H1 (cell line): ENCODE data around the gene TBX3. TPM values are rescaled to one million over a fixed set of nuclear protein-coding genes. Genes with fewer than 3 reads are reported as not detected.

ENCODE experiments used
- CTCF ChIA-PET: fragments of 300-600 bp; sonication (Branson Sonifier 250); formaldehyde crosslinking; loops from one replicate; lab custom pipeline; 2021; ENCODE audit not compliant: partially characterized antibody; lab: Charles Lee
- POLR2A ChIA-PET: fragments of 300-600 bp; sonication (Branson Sonifier 250); formaldehyde crosslinking; loops from one replicate; lab custom pipeline; 2021; ENCODE audit warnings: inconsistent platforms; ENCODE audit not compliant: partially characterized antibody; lab: Charles Lee
- DNase-seq, 2 experiments: peaks; one replicate each; pipeline versions ENCODE4 v3.0.0 to v3.0.0-alpha.2; 2010 to 2022; ENCODE audit warnings: low spot score in 2 of 2, low read depth in 1 of 2, mixed read lengths in 1 of 2
- FAIRE-seq: peaks from 2 replicates; lab custom pipeline; 2011; peaks lifted over from hg19 to GRCh38; lab: Jason Lieb, UNC
- H2AFZ ChIP-seq: 2 replicates; pipeline ENCODE4 v1.8.1; 2012; ENCODE audit warnings: low read length, inconsistent platforms
- H2AK5ac ChIP-seq: 2 replicates; pipeline ENCODE4 v1.6.1; 2013; ENCODE audit warnings: low read depth, low read length
- H2BK120ac ChIP-seq: replicated peaks from 2 replicates; pipeline ENCODE3; 2013; ENCODE audit warnings: low read depth, low read length, inconsistent platforms
- H2BK12ac ChIP-seq: 2 replicates; pipeline ENCODE4 v1.6.1; 2013; ENCODE audit warnings: low read depth, low read length
- H2BK15ac ChIP-seq: 2 replicates; pipeline ENCODE4 v1.6.1; 2013; ENCODE audit warnings: low read length
- H2BK20ac ChIP-seq: 2 replicates; pipeline ENCODE4 v1.6.1; 2013; ENCODE audit warnings: low read length
- H2BK5ac ChIP-seq: 2 replicates; pipeline ENCODE4 v1.6.1; 2013; ENCODE audit warnings: low read depth, low read length
- H3K14ac ChIP-seq: 2 replicates; pipeline ENCODE4 v1.6.1; 2013; ENCODE audit warnings: inconsistent platforms; ENCODE audit not compliant: insufficient read length
- H3K18ac ChIP-seq: 2 replicates; pipeline ENCODE4 v1.6.1; 2013; ENCODE audit warnings: low read length; ENCODE audit errors: extremely low read depth
- H3K23ac ChIP-seq: 2 replicates; pipeline ENCODE4 v1.6.1; 2013; ENCODE audit warnings: inconsistent platforms; ENCODE audit not compliant: insufficient read length
- H3K23me2 ChIP-seq: 2 replicates; pipeline ENCODE4 v1.6.1; 2013; ENCODE audit warnings: low read depth, low read length
- H3K27ac ChIP-seq: 2 replicates; pipeline ENCODE4 v1.6.1; 2011; ENCODE audit warnings: low read depth, low read length, inconsistent platforms
- H3K27me3 ChIP-seq, 4 experiments: replicated peaks in 1 of 4; 1 replicate in 1 of 4; 2 replicates in 3 of 4; pipeline versions ENCODE4 v1.6.1 to v1.8.1; 2011 to 2013; ENCODE audit warnings: low read length in 3 of 4, mild to moderate bottlenecking in 3 of 4, inconsistent platforms in 2 of 4, mixed read lengths in 2 of 4, moderate library complexity in 1 of 4; ENCODE audit not compliant: control insufficient read depth in 3 of 4, insufficient read depth in 3 of 4; ENCODE audit errors: extremely low read depth in 1 of 4
- H3K36me3 ChIP-seq, 4 experiments: 2 replicates each; pipeline versions ENCODE4 v1.6.1 to v1.8.1; 2011 to 2013; ENCODE audit warnings: mild to moderate bottlenecking in 4 of 4, low read length in 3 of 4, moderate library complexity in 2 of 4, control low read depth in 1 of 4, inconsistent platforms in 1 of 4; ENCODE audit not compliant: insufficient read depth in 4 of 4, control insufficient read depth in 2 of 4
- H3K4ac ChIP-seq: replicated peaks from 2 replicates; pipeline ENCODE3; 2013; ENCODE audit warnings: low read length, low read depth, mixed read lengths, inconsistent platforms; ENCODE audit not compliant: insufficient read length
- H3K4me1 ChIP-seq, 4 experiments: replicated peaks in 1 of 4; 1 replicate in 1 of 4; 2 replicates in 3 of 4; pipeline versions ENCODE4 v1.6.1 to v1.8.1; 2011 to 2013; ENCODE audit warnings: low read length in 3 of 4, inconsistent platforms in 2 of 4, mixed read lengths in 1 of 4; ENCODE audit not compliant: insufficient read depth in 4 of 4, control insufficient read depth in 3 of 4
- H3K4me2 ChIP-seq, 2 experiments: 2 replicates each; pipeline versions ENCODE4 v1.6.1 to v1.8.1; 2011 to 2013; ENCODE audit warnings: low read depth in 2 of 2, low read length in 2 of 2, control low read depth in 1 of 2, inconsistent platforms in 1 of 2, mild to moderate bottlenecking in 1 of 2; ENCODE audit not compliant: insufficient read depth in 1 of 2
- H3K4me3 ChIP-seq, 4 experiments: fragments of 200-600, 300-600 bp in 1 of 4; sonication (generic), shearing (Covaris generic), sonication (Bioruptor Twin) in 1 of 4; 2 replicates each; pipeline versions ENCODE4 v1.5.1 to v1.8.1; 2011 to 2016; ENCODE audit warnings: low read length in 4 of 4, low read depth in 3 of 4, control low read depth in 2 of 4, inconsistent platforms in 2 of 4, mild to moderate bottlenecking in 2 of 4, mixed read lengths in 1 of 4, moderate library complexity in 1 of 4; ENCODE audit not compliant: insufficient read depth in 2 of 4; ENCODE audit errors: extremely low read depth in 1 of 4
- H3K56ac ChIP-seq: replicated peaks from 2 replicates; pipeline ENCODE3; 2013; ENCODE audit warnings: low read depth, mild to moderate bottlenecking, mixed read lengths, low read length, inconsistent platforms; ENCODE audit not compliant: insufficient read length
- H3K79me1 ChIP-seq: 2 replicates; pipeline ENCODE4 v1.6.1; 2013; ENCODE audit warnings: low read depth, low read length, control low read depth
- H3K79me2 ChIP-seq, 2 experiments: 2 replicates each; pipeline versions ENCODE4 v1.6.1 to v1.8.1; 2012 to 2013; ENCODE audit warnings: low read length in 2 of 2, mild to moderate bottlenecking in 2 of 2, inconsistent platforms in 1 of 2; ENCODE audit not compliant: insufficient read depth in 2 of 2, control insufficient read depth in 1 of 2
- H3K9ac ChIP-seq, 4 experiments: replicated peaks in 1 of 4; 1 replicate in 1 of 4; 2 replicates in 3 of 4; pipeline versions ENCODE4 v1.6.1 to v1.8.1; 2011 to 2013; ENCODE audit warnings: low read depth in 3 of 4, low read length in 3 of 4, control low read depth in 2 of 4, mild to moderate bottlenecking in 2 of 4, moderate library complexity in 2 of 4, inconsistent platforms in 1 of 4; ENCODE audit errors: extremely low read depth in 1 of 4
- H3K9me3 ChIP-seq, 2 experiments: 2 replicates each; pipeline versions ENCODE4 v1.6.1 to v1.8.1; 2012 to 2013; ENCODE audit warnings: mild to moderate bottlenecking in 2 of 2, moderate library complexity in 2 of 2, control low read depth in 1 of 2, inconsistent platforms in 1 of 2, low read depth in 1 of 2, low read length in 1 of 2, mixed read lengths in 1 of 2; ENCODE audit not compliant: insufficient read depth in 2 of 2
- H4K20me1 ChIP-seq, 2 experiments: replicated peaks in 1 of 2; 2 replicates each; pipeline versions ENCODE3 to v1.8.1; 2011 to 2013; ENCODE audit warnings: inconsistent platforms in 2 of 2, low read length in 2 of 2, mild to moderate bottlenecking in 1 of 2; ENCODE audit not compliant: insufficient read depth in 2 of 2, control insufficient read depth in 1 of 2
- H4K5ac ChIP-seq: 2 replicates; pipeline ENCODE4 v1.6.1; 2013; ENCODE audit warnings: low read length, low read depth, mixed read lengths, inconsistent platforms; ENCODE audit not compliant: insufficient read length
- H4K8ac ChIP-seq: 2 replicates; pipeline ENCODE4 v1.8.0; 2013; ENCODE audit warnings: mild to moderate bottlenecking, moderate library complexity, low read length, inconsistent platforms; ENCODE audit not compliant: insufficient read depth; ENCODE audit errors: extremely low read depth
- H4K91ac ChIP-seq: replicated peaks from 2 replicates; pipeline ENCODE3; 2013; ENCODE audit warnings: low read length, mixed read lengths, inconsistent platforms; ENCODE audit not compliant: insufficient read length
- BACH1 ChIP-seq: IDR thresholded peaks from 2 replicates; pipeline ENCODE4 v1.6.1; 2012; ENCODE audit warnings: low read length, improper control_type of control experiment
- KDM1A ChIP-seq: fragments of 200-600, 300-600 bp; sonication (generic); IDR thresholded peaks from 2 replicates; pipeline ENCODE4 v1.7.1; 2016; ENCODE audit warnings: mild to moderate bottlenecking, low read length, borderline replicate concordance
- WGBS, 2 experiments: shearing (Covaris generic) in 1 of 2; methylation state at CpG; one replicate each; pipeline versions ENCODE4 v1.1.6 to v1.1.7; 2013 to 2015; ENCODE audit warnings: low lambda C conversion rate in 2 of 2, mixed read lengths in 2 of 2, inconsistent platforms in 1 of 2, low coverage in 1 of 2, missing lambda C conversion rate in 1 of 2; ENCODE audit not compliant: insufficient replicate concordance in 2 of 2, insufficient coverage in 1 of 2, insufficient read length in 1 of 2; ENCODE audit errors: extremely low coverage in 1 of 2, missing lambda C conversion rate in 1 of 2; 5-methylcytosine and 5-hydroxymethylcytosine counted together
- polyA plus RNA-seq, 7 experiments: library from polyadenylated mRNA; depleted of rRNA in 3 of 7; stranded (reverse) in 5 of 7; unstranded in 2 of 7; fragments of >200 nt in 5 of 7; fragments of 200-250 nt in 2 of 7; gene quantifications; 1 replicate in 5 of 7; 2 replicates in 1 of 7; 4 replicates in 1 of 7; pipeline versions ENCODE4 v1.2.1 to v1.2.3, GENCODE V29; 2011 to 2013; ENCODE audit warnings: missing spikeins in 2 of 7, mixed read lengths in 2 of 7
- total RNA-seq: library from RNA; stranded (reverse); fragmentation: NEBNext Ultra II Directional; extraction: Animal tissue kit (Norgen Biotek cat#: 25700); gene quantifications from 2 replicates; pipeline ENCODE4 v1.2.1, GENCODE V29; 2021

Gene TBX3
- total and polyA plus RNA-seq, 2 of the 8 experiments (the other 6 are each of a cell fraction or from before 2014, with no cell fraction given) = 0.09 to 1.0 TPM

- WGBS, 2 experiments = 82% methylated on average over 3 of the region's 3 CpGs; no CpG with 5 or more reads in 1 of the 2 experiments
- POLR2A ChIA-PET = no interaction called here
Measured at GRCh38 chr12:114648711-114649110, 35.3 kb downstream of the TBX3 start.

More at GRCh38 chr12:114648711-114649110, 35.3 kb downstream of the TBX3 start:
- H3K79me1 ChIP-seq = no peaks in the 10 kb centered on the region
- H3K4me3 ChIP-seq = no peak overlapping the region
- H3K23ac ChIP-seq = no peak overlapping the region
- no peak overlapping the region for H2BK5ac ChIP-seq
- H3K14ac ChIP-seq = no peak overlapping the region
- no peak overlapping the region for H2BK12ac ChIP-seq
- no peak overlapping the region for H4K8ac ChIP-seq
- H2BK120ac ChIP-seq = no peak overlapping the region
- TF ChIP-seq KDM1A = peak; percentile 61; the same call in 1 of the 2 replicates
- no peak for TF ChIP-seq BACH1
- TF ChIP-seq, all 59 proteins: peak for 1
- Histone ChIP-seq H4K5ac (no peak overlapping the region), H2AFZ (no peak overlapping the region), H2BK20ac (no peak overlapping the region), H3K79me2 (no peaks in the 10 kb centered on the region), H2BK15ac (no peak overlapping the region), H3K36me3 (no peaks in the 10 kb centered on the region), H3K27me3 (no peaks in the 10 kb centered on the region), H3K27ac (no peak overlapping the region), H3K9me3 (no peaks in the 10 kb centered on the region), H3K4ac (no peak overlapping the region), H2AK5ac (no peak overlapping the region), H3K56ac (no peak overlapping the region), H3K4me2 (no peak overlapping the region), H3K18ac (no peak overlapping the region), H3K9ac (no peak overlapping the region), H4K20me1 (no peaks in the 10 kb centered on the region), H3K23me2 (no peaks in the 10 kb centered on the region; the same call in 1 of the 2 replicates), H3K4me1 (peaks cover 0 to 4% (median 3%) of the 10 kb centered on the region in 4 experiments; a peak in 4 of 7 replicates), H4K91ac (no peak overlapping the region)
- no peak for DNase-seq
- no peak for FAIRE-seq
- CTCF ChIA-PET = interaction anchor here (0.8 to 2.2 kb wide), 5 partner anchors 9 to 24 kb away, joined by 3 to 7 read pairs (median 4); no protein-coding TSS in a partner anchor
